ENCODE data around the gene XPNPEP3. TPM values are rescaled to one million over a fixed set of nuclear protein-coding genes. Genes with fewer than 3 reads are reported as not detected.
"Not testable (repeated sequence)": the region's sequence is repeated elsewhere in the genome, so short reads cannot be mapped to it uniquely, and the experiment has no call there.

The XPNPEP3 gene
- total RNA-seq, 2 donors from 2014 or later = 27.6 to 32.7 TPM

- no peaks in the 10 kb centered on the region for H3K4me1 ChIP-seq (ENCODE audit: control insufficient read depth, insufficient read depth, low read length)
- H3K4me1 Mint-ChIP-seq = no peaks in the 10 kb centered on the region
- no peak overlapping the region for H3K4me3 ChIP-seq (ENCODE audit: low read length)
- H3K36me3 ChIP-seq (ENCODE audit: control insufficient read depth, insufficient read depth, low read length) = peaks cover 73% of the 10 kb centered on the region
- H3K27me3 ChIP-seq (ENCODE audit: control insufficient read depth, insufficient read depth, low read length, poor library complexity, severe bottlenecking) = no peaks in the 10 kb centered on the region
- no peaks in the 10 kb centered on the region for H3K9me3 ChIP-seq (ENCODE audit: control insufficient read depth, low read length)
- DNase-seq = no peak
- peaks cover 63% of the 10 kb centered on the region for H3K36me3 Mint-ChIP-seq (ENCODE audit: low read depth)
- H3K9ac ChIP-seq (ENCODE audit: extremely low read depth, low read length, poor library complexity, severe bottlenecking) = no peak overlapping the region
- TF ChIP-seq CTCF (conservative IDR thresholded peaks at IDR 0.05) = no peak
- WGBS, 2 experiments (ENCODE audit: insufficient coverage in 1 of 2, insufficient read length in 1 of 2) = 98% methylated on average over 2 of the region's 3 CpGs; no CpG with 5 or more reads in 1 of the 2 experiments
- H3K9me3 Mint-ChIP-seq = no peaks in the 10 kb centered on the region
- no peak overlapping the region for H3K4me3 Mint-ChIP-seq
- no peak overlapping the region for H3K27ac ChIP-seq (ENCODE audit: low read depth, low read length)
- no peak overlapping the region for H3K27ac Mint-ChIP-seq
- H3K27me3 Mint-ChIP-seq (ENCODE audit: insufficient read depth) = no peaks in the 10 kb centered on the region
Observed at GRCh38 chr22:40911772-40912171, 54.8 kb downstream of the XPNPEP3 start.

- not testable (repeated sequence) for H3K27ac ChIP-seq (ENCODE audit: low read depth, low read length); H3K4me3 ChIP-seq (ENCODE audit: low read length); H3K4me3 Mint-ChIP-seq; DNase-seq; H3K9ac ChIP-seq (ENCODE audit: extremely low read depth, low read length, poor library complexity, severe bottlenecking); H3K9me3 Mint-ChIP-seq; H3K4me1 Mint-ChIP-seq; H3K4me1 ChIP-seq (ENCODE audit: control insufficient read depth, insufficient read depth, low read length); H3K27me3 Mint-ChIP-seq (ENCODE audit: insufficient read depth); H3K27ac Mint-ChIP-seq; H3K27me3 ChIP-seq (ENCODE audit: control insufficient read depth, insufficient read depth, low read length, poor library complexity, severe bottlenecking); H3K9me3 ChIP-seq (ENCODE audit: control insufficient read depth, low read length)
- H3K36me3 Mint-ChIP-seq (ENCODE audit: low read depth) = peaks cover 62% of the 10 kb centered on the region
- 89 to 99% methylated on average over 6 of the region's 6 CpGs for WGBS, 2 experiments (ENCODE audit: insufficient coverage in 1 of 2, insufficient read length in 1 of 2)
- peaks cover 77% of the 10 kb centered on the region for H3K36me3 ChIP-seq (ENCODE audit: control insufficient read depth, insufficient read depth, low read length)
Observed at GRCh38 chr22:40912987-40913386, 56.0 kb downstream of the XPNPEP3 start.

GRCh38 chr22:40919446-40919845, 62.5 kb downstream of the XPNPEP3 start:
- no peak overlapping the region for H3K27ac Mint-ChIP-seq
- H3K36me3 ChIP-seq (ENCODE audit: control insufficient read depth, insufficient read depth, low read length) = peaks cover 68% of the 10 kb centered on the region
- no peaks in the 10 kb centered on the region for H3K27me3 Mint-ChIP-seq (ENCODE audit: insufficient read depth)
- H3K4me1 Mint-ChIP-seq = no peaks in the 10 kb centered on the region
- no peak overlapping the region for H3K4me3 ChIP-seq (ENCODE audit: low read length)
- no peaks in the 10 kb centered on the region for H3K27me3 ChIP-seq (ENCODE audit: control insufficient read depth, insufficient read depth, low read length, poor library complexity, severe bottlenecking)
- no peak overlapping the region for H3K4me3 Mint-ChIP-seq
- H3K9ac ChIP-seq (ENCODE audit: extremely low read depth, low read length, poor library complexity, severe bottlenecking) = no peak overlapping the region
- DNase-seq = no peak
- H3K9me3 ChIP-seq (ENCODE audit: control insufficient read depth, low read length) = no peaks in the 10 kb centered on the region
- WGBS, 2 experiments (ENCODE audit: insufficient coverage in 1 of 2, insufficient read length in 1 of 2) = 92 to 94% methylated on average over 5 of the region's 5 CpGs
- H3K27ac ChIP-seq (ENCODE audit: low read depth, low read length) = no peak overlapping the region
- no peaks in the 10 kb centered on the region for H3K9me3 Mint-ChIP-seq
- H3K4me1 ChIP-seq (ENCODE audit: control insufficient read depth, insufficient read depth, low read length) = no peaks in the 10 kb centered on the region
- TF ChIP-seq CTCF (conservative IDR thresholded peaks at IDR 0.05) = no peak
- H3K36me3 Mint-ChIP-seq (ENCODE audit: low read depth) = peaks cover 60% of the 10 kb centered on the region

- Histone ChIP-seq H3K27me3 (ENCODE audit: control insufficient read depth, insufficient read depth, low read length, poor library complexity, severe bottlenecking) (no peaks in the 10 kb centered on the region), H3K27ac (ENCODE audit: low read depth, low read length) (no peak overlapping the region), H3K4me1 (ENCODE audit: control insufficient read depth, insufficient read depth, low read length) (no peaks in the 10 kb centered on the region), H3K9ac (ENCODE audit: extremely low read depth, low read length, poor library complexity, severe bottlenecking) (no peak overlapping the region), H3K9me3 (ENCODE audit: control insufficient read depth, low read length) (no peaks in the 10 kb centered on the region), H3K4me3 (ENCODE audit: low read length) (no peak overlapping the region), H3K36me3 (ENCODE audit: control insufficient read depth, insufficient read depth, low read length) (peaks cover 68% of the 10 kb centered on the region)
- H3K4me1 Mint-ChIP-seq = no peaks in the 10 kb centered on the region
- no peak overlapping the region for H3K27ac Mint-ChIP-seq
- peaks cover 57% of the 10 kb centered on the region for H3K36me3 Mint-ChIP-seq (ENCODE audit: low read depth)
- no peaks in the 10 kb centered on the region for H3K27me3 Mint-ChIP-seq (ENCODE audit: insufficient read depth)
- no peak overlapping the region for H3K4me3 Mint-ChIP-seq
- 94 to 100% methylated on average over 8 to 9 of the region's 9 CpGs for WGBS, 2 experiments (ENCODE audit: insufficient coverage in 1 of 2, insufficient read length in 1 of 2)
- no peak for TF ChIP-seq CTCF (conservative IDR thresholded peaks at IDR 0.05)
- no peaks in the 10 kb centered on the region for H3K9me3 Mint-ChIP-seq
- DNase-seq = no peak
Observed at GRCh38 chr22:40920526-40920925, 63.6 kb downstream of the XPNPEP3 start.
